HepG2 (cell line): ENCODE results near the gene SAMD4B. TPM values are rescaled to one million over a fixed set of nuclear protein-coding genes. Genes with fewer than 3 reads are reported as not detected.
A peak's percentile ranks its signal among the peaks of the same experiment; 100 is the strongest.

Source experiments
- ATAC-seq: fragments of 200-7000 bp; cut with Tn5 transposase; 3 replicates; pipeline ENCODE4 v1.9.1; 2020; ENCODE audit warnings: mild to moderate bottlenecking, moderate library complexity
- BruUV-seq: library from RNA; stranded (reverse); fragments of 400-500 nt; replicated peaks from 2 replicates; lab custom pipeline; 2021; lab: Mats Ljungman, UMichigan
- CTCF ChIA-PET: fragments of 300-600 bp; formaldehyde crosslinking; extraction: SDS; loops from one replicate; lab custom pipeline; 2021; ENCODE audit warnings: low total read pairs, inconsistent platforms, low intra/inter-chr PET ratio; lab: Yijun Ruan, JAX
- POLR2A ChIA-PET: fragments of 350-600 bp; sonication (Branson Sonifier 250); formaldehyde crosslinking; loops from one replicate; lab custom pipeline; 2020; ENCODE audit warnings: antibody characterized with exemption, inconsistent platforms; lab: Yijun Ruan, JAX
- DNase-seq: peaks from one replicate; pipeline ENCODE4 v3.0.0-alpha.2; 2015; ENCODE audit warnings: low spot score
- FAIRE-seq: peaks from 3 replicates; lab custom pipeline; 2011; peaks lifted over from hg19 to GRCh38; lab: Jason Lieb, UNC
- H2AFZ ChIP-seq: one replicate; pipeline ENCODE4 v1.6.1; 2011; ENCODE audit warnings: low read length, inconsistent platforms
- H3K27ac ChIP-seq: fragments of 300-600 bp; 3 replicates; pipeline ENCODE4 v1.8.0; 2011; ENCODE audit warnings: mixed run types, mild to moderate bottlenecking, mixed read lengths, low read length, inconsistent platforms; ENCODE audit not compliant: insufficient read depth; ENCODE audit errors: extremely low read length
- H3K27me3 ChIP-seq, 2 experiments: fragments of 200-600 bp in 1 of 2; 2 replicates in 1 of 2; 3 replicates in 1 of 2; pipeline versions ENCODE4 v1.6.0 to v1.8.0; 2011; ENCODE audit warnings: low read length in 2 of 2, mild to moderate bottlenecking in 2 of 2, moderate library complexity in 2 of 2, inconsistent platforms in 1 of 2; ENCODE audit not compliant: insufficient read depth in 2 of 2, control insufficient read depth in 1 of 2
- H3K36me3 ChIP-seq, 2 experiments: fragments of 200-600 bp in 1 of 2; replicated peaks in 1 of 2; 2 replicates in 1 of 2; 3 replicates in 1 of 2; pipeline versions ENCODE4 v1.5.1 to v1.8.0; 2011; ENCODE audit warnings: low read length in 2 of 2, inconsistent platforms in 1 of 2; ENCODE audit not compliant: insufficient read depth in 2 of 2, control insufficient read depth in 1 of 2
- H3K4me1 ChIP-seq: 2 replicates; pipeline ENCODE4 v1.5.1; 2012; ENCODE audit warnings: low read length, inconsistent platforms; ENCODE audit not compliant: insufficient read depth
- H3K4me2 ChIP-seq: 2 replicates; pipeline ENCODE4 v1.6.0; 2011; ENCODE audit warnings: low read depth, low read length, inconsistent platforms
- H3K4me3 ChIP-seq, 3 experiments: fragments of 200-600 bp in 1 of 3; sonication (generic), shearing (Covaris generic) in 1 of 3; replicated peaks in 1 of 3; 2 replicates each; pipeline ENCODE4 v1.5.1; 2011 to 2016; ENCODE audit warnings: low read length in 3 of 3, inconsistent platforms in 2 of 3, low read depth in 2 of 3, mild to moderate bottlenecking in 2 of 3, control low read depth in 1 of 3, mixed read lengths in 1 of 3; ENCODE audit not compliant: insufficient read depth in 1 of 3
- H3K79me2 ChIP-seq: one replicate; pipeline ENCODE4 v1.6.1; 2011; ENCODE audit warnings: low read length, inconsistent platforms; ENCODE audit not compliant: insufficient read depth
- H3K9ac ChIP-seq: 2 replicates; pipeline ENCODE4 v1.6.0; 2011; ENCODE audit warnings: mild to moderate bottlenecking, low read depth, low read length, inconsistent platforms; ENCODE audit not compliant: insufficient read depth
- H3K9me3 ChIP-seq: 2 replicates; pipeline ENCODE4 v1.5.1; 2012; ENCODE audit warnings: mild to moderate bottlenecking, low read length
- H4K20me1 ChIP-seq: 2 replicates; pipeline ENCODE4 v1.6.0; 2011; ENCODE audit warnings: inconsistent platforms, mild to moderate bottlenecking, low read length, moderate library complexity; ENCODE audit not compliant: insufficient read depth
- HOXD1 ChIP-seq: sonication (generic); formaldehyde crosslinking; IDR thresholded peaks from 2 replicates; pipeline ENCODE4 v1.5.0; 2020; ENCODE audit warnings: missing genetic modification reagents
- NR1H2 ChIP-seq: sonication (generic); formaldehyde crosslinking; IDR thresholded peaks from 2 replicates; pipeline ENCODE4 v1.8.1; 2022; ENCODE audit warnings: low read depth, missing genetic modification reagents, borderline replicate concordance
- RFX1 ChIP-seq: fragments of 450-650 bp; IDR thresholded peaks from 2 replicates; pipeline ENCODE4 v1.6.1; 2017
- WGBS: methylation state at CpG from one replicate; pipeline ENCODE4 v1.1.6; 2017; ENCODE audit warnings: low lambda C conversion rate; 5-methylcytosine and 5-hydroxymethylcytosine counted together
- in situ Hi-C: cut with HindIII; loops from 2 replicates; pipeline ENCODE4 v1.10.0; 2017; ENCODE audit warnings: low pct_unique_long_range_greater_than_20kb; ENCODE audit not compliant: extremely low pct_ligation_motif_present
- intact Hi-C: fragments of 100-400 bp; cut with micrococcal nuclease; formaldehyde crosslinking; loops from one replicate; pipeline ENCODE4 v1.10.0; 2022; ENCODE audit not compliant: unreplicated experiment
- polyA plus RNA-seq, 8 experiments: library from polyadenylated mRNA; depleted of rRNA in 3 of 8; stranded (reverse) in 7 of 8; unstranded in 1 of 8; fragments of >200 nt; fragmentation: Illumina TruSeq in 4 of 8; extraction: Trizol in 4 of 8; gene quantifications; 2 replicates each; pipeline versions ENCODE4 v1.2.1 to v1.2.3, GENCODE V29; 2011 to 2016; ENCODE audit warnings: low read depth in 4 of 8, missing spikeins in 1 of 8, mixed read lengths in 1 of 8; ENCODE audit not compliant: insufficient read depth in 1 of 8
- total RNA-seq, 5 experiments: library from RNA; depleted of rRNA; stranded (reverse); fragments of >200 nt; fragmentation: Illumina TruSeq; extraction: Trizol; gene quantifications; 2 replicates each; pipeline ENCODE4 v1.2.3, GENCODE V29; 2016; ENCODE audit warnings: low read depth in 1 of 5
- TF ChIP-seq, protein P1 (sequence below): conservative IDR thresholded peaks from 2 replicates; pipeline ENCODE4 v1.6.1; 2018; ENCODE audit warnings: missing genetic modification reagents
- TF ChIP-seq, protein P2 (sequence below): sonication (generic); formaldehyde crosslinking; IDR thresholded peaks from 2 replicates; pipeline ENCODE4 v1.8.0; 2022; ENCODE audit warnings: mild to moderate bottlenecking, missing genetic modification reagents; ENCODE audit not compliant: insufficient replicate concordance
- TF ChIP-seq, protein P3 (sequence below): sonication (generic); formaldehyde crosslinking; conservative IDR thresholded peaks from 2 replicates; pipeline ENCODE4 v1.4.0; 2020; ENCODE audit warnings: missing genetic modification reagents

The SAMD4B gene
- total and polyA plus RNA-seq, 2 of the 13 experiments (the other 11 are each of a cell fraction or from before 2014, with no cell fraction given): 26.0 to 31.8 TPM

DNA sequence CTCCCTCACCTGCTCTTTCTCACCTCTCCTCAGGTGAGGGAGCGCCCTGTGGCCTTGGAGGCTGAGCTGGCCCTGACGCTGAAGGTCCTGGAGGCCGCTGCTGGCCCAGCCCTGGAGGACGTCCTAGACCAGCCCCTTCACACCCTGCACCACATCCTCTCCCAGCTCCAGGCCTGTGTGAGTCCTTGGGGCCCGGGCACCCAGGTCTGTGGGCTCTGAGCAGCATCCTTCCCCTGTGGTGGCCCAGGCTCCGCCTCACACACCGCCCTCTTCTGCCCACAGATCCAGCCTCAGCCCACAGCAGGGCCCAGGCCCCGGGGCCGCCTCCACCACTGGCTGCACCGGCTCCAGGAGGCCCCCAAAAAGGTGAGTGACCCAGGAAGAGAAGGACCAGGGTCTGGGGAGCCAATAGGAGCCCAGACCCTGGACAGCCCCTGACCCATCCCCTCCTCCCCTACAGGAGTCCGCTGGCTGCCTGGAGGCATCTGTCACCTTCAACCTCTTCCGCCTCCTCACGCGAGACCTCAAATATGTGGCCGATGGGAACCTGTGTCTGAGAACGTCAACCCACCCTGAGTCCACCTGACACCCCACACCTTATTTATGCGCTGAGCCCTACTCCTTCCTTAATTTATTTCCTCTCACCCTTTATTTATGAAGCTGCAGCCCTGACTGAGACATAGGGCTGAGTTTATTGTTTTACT lies 44.1 kb upstream of the SAMD4B start:
- Histone ChIP-seq H3K79me2 (no peaks in the 10 kb centered on the region), H4K20me1 (no peaks in the 10 kb centered on the region), H3K27ac (no peak overlapping the region), H3K27me3 (peaks cover 0 to 10% of the 10 kb centered on the region in 2 experiments; a peak in 2 of 5 replicates), H3K4me3 (no peak overlapping the region), H3K4me1 (peaks cover 3% of the 10 kb centered on the region), H3K9me3 (no peaks in the 10 kb centered on the region), H3K4me2 (no peak overlapping the region), H2AFZ (no peak overlapping the region), H3K9ac (no peak overlapping the region), H3K36me3 (no peaks in the 10 kb centered on the region)
- CTCF ChIA-PET: no interaction called here
- WGBS: 41% methylated on average over 9 of the region's 17 CpGs
- in situ Hi-C loops: no loop called here
- no peak for FAIRE-seq
- TF ChIP-seq HOXD1 (no peak), NR1H2 (CRISPR knock-in tag) (no peak), RFX1 (no peak)
- TF ChIP-seq, protein P1, sequence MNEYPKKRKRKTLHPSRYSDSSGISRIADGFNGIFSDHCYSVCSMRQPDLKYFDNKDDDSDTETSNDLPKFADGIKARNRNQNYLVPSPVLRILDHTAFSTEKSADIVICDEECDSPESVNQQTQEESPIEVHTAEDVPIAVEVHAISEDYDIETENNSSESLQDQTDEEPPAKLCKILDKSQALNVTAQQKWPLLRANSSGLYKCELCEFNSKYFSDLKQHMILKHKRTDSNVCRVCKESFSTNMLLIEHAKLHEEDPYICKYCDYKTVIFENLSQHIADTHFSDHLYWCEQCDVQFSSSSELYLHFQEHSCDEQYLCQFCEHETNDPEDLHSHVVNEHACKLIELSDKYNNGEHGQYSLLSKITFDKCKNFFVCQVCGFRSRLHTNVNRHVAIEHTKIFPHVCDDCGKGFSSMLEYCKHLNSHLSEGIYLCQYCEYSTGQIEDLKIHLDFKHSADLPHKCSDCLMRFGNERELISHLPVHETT: no peak
- TF ChIP-seq, protein P2, sequence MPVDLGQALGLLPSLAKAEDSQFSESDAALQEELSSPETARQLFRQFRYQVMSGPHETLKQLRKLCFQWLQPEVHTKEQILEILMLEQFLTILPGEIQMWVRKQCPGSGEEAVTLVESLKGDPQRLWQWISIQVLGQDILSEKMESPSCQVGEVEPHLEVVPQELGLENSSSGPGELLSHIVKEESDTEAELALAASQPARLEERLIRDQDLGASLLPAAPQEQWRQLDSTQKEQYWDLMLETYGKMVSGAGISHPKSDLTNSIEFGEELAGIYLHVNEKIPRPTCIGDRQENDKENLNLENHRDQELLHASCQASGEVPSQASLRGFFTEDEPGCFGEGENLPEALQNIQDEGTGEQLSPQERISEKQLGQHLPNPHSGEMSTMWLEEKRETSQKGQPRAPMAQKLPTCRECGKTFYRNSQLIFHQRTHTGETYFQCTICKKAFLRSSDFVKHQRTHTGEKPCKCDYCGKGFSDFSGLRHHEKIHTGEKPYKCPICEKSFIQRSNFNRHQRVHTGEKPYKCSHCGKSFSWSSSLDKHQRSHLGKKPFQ (CRISPR knock-in tag): no peak
- TF ChIP-seq, protein P3, sequence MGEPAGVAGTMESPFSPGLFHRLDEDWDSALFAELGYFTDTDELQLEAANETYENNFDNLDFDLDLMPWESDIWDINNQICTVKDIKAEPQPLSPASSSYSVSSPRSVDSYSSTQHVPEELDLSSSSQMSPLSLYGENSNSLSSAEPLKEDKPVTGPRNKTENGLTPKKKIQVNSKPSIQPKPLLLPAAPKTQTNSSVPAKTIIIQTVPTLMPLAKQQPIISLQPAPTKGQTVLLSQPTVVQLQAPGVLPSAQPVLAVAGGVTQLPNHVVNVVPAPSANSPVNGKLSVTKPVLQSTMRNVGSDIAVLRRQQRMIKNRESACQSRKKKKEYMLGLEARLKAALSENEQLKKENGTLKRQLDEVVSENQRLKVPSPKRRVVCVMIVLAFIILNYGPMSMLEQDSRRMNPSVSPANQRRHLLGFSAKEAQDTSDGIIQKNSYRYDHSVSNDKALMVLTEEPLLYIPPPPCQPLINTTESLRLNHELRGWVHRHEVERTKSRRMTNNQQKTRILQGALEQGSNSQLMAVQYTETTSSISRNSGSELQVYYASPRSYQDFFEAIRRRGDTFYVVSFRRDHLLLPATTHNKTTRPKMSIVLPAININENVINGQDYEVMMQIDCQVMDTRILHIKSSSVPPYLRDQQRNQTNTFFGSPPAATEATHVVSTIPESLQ (CRISPR knock-in tag): no peak
- no TSS peak for BruUV-seq
- DNase-seq: no peak
- peak; percentile 47 for ATAC-seq
- intact Hi-C loops: no loop called here
- POLR2A ChIA-PET: no interaction called here
